Tibial nerve (tissue), 4 donors: ENCODE measurements around the gene SIRPA.

Source experiments
- EP300 ChIP-seq, 2 donors: sonication (generic); formaldehyde crosslinking; IDR thresholded peaks; one replicate each; pipeline ENCODE4 v1.6.1; 2017; ENCODE audit warnings: antibody characterized with exemption in 2 of 2, mild to moderate bottlenecking in 1 of 2
- POLR2A ChIP-seq, 2 donors: fragments of 450-650 bp; IDR thresholded peaks; one replicate each; pipeline ENCODE4 v1.6.1; 2017; ENCODE audit warnings: antibody characterized with exemption in 2 of 2, mild to moderate bottlenecking in 2 of 2, moderate library complexity in 2 of 2
- TF ChIP-seq, protein P1 (sequence below), 5 experiments: fragments of 200-600 bp in 3 of 5; fragments of 450-650 bp in 2 of 5; sonication (generic) in 3 of 5; IDR thresholded peaks; one replicate each; pipeline ENCODE4 v1.5.1; 2016 to 2019; ENCODE audit warnings: antibody characterized with exemption in 5 of 5, mild to moderate bottlenecking in 3 of 5, moderate library complexity in 2 of 5

DNA sequence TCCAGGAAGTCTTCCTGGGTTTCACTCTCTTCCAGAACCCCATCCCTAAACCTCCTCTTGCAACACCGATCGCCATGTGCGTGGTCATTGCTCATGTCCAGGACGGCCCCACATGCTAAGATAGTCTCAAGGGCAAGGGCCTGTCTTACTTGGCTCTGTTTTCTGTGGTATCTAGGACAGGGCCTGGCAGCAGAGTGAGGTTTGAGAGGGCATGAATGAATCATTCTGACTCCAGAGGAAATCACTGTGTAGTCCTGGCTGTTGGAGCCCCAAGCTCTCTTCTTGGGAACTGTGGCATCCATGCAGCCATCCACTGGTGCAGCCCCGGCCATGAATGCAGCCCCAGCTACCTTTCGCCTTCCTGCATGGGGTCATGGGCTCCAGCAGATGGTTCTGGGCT lies 12.4 kb downstream of the SIRPA start:
- TF ChIP-seq, protein P1, sequence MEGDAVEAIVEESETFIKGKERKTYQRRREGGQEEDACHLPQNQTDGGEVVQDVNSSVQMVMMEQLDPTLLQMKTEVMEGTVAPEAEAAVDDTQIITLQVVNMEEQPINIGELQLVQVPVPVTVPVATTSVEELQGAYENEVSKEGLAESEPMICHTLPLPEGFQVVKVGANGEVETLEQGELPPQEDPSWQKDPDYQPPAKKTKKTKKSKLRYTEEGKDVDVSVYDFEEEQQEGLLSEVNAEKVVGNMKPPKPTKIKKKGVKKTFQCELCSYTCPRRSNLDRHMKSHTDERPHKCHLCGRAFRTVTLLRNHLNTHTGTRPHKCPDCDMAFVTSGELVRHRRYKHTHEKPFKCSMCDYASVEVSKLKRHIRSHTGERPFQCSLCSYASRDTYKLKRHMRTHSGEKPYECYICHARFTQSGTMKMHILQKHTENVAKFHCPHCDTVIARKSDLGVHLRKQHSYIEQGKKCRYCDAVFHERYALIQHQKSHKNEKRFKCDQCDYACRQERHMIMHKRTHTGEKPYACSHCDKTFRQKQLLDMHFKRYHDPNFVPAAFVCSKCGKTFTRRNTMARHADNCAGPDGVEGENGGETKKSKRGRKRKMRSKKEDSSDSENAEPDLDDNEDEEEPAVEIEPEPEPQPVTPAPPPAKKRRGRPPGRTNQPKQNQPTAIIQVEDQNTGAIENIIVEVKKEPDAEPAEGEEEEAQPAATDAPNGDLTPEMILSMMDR (IDR thresholded peaks at IDR 0.05), result no peak
- TF ChIP-seq EP300 (IDR thresholded peaks at IDR 0.05) (no peak), POLR2A (IDR thresholded peaks at IDR 0.05) (no peak)
